CD1c-positive myeloid dendritic cell (primary cell): ENCODE data around the gene DCC.

Experiments
- DNase-seq: peaks from one replicate; pipeline ENCODE4 v3.0.0-alpha.2; 2016; ENCODE audit errors: extremely low spot score

The DCC gene

DNA sequence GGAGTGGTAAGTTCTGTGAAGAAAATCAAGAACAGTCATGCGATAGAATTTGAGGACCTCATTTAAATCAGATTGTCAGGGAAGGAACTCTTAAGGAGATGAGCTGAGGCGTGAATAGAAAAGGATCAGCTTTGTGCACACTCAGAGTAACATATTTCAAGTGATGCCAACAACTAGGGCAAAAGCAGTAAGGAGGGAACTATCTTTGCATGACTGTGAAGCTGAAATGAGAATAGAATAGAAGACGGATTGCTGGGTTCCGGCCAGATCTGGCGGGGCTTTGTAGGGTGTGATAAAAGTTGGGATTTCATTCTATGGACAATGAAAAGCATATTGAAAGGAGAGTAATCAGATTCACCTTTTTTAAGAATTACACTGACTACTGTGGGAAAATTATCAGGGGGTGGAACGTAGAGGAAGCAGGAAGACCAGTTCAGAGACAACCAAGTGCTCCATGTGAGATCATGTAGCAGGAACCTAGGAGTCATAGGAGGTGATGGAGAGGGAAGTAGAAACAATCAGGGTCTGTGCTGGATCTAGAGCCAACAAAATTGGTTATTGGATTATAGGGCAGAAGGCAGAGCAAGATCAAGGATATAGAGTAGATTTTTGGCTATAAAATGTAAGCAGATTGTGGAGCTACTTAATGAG lies 884.3 kb downstream of the DCC start:
- no peak for DNase-seq

- no peak for DNase-seq
Measured at GRCh38 chr18:53225567-53226325, 885.7 kb downstream of the DCC start.

DNA sequence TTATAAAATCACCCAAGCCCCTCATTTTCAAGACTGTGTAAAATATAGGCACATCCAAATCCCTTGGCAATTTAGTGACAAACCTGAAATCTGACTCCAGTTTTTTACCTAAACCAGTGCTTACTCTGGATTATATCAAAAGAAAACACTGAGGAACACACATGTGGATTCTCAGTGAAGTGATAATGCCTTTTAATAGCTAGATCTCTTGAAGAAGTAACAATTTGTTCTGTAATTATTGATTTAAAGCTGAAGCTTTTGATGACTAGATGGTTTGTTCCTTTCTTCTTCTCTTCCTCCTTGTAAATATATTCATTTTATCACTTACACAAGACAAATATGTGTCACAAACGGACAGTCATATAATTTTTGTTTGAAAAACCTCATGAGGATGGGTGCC lies 894.6 kb downstream of the DCC start:
- DNase-seq, result no peak

DNA sequence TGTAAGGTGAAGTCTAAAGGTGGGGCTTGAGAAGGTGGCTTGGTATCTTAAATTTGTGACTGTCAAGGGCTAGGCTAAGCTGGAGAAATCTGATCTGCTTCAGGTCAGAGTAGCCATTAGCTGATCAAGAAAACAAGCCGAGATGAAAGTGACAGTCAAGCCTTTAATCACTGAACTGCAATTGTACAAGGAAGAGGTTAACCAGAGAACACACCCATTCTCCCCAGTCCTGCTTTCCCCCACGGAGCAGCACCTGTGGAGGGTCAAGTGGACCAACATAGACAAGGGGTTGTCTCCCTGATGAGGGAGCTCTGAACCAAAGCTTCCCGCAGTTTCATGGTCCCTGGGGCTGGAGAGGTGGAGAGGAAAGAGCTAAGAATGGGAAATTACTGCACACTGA lies 901.2 kb downstream of the DCC start:
- no peak for DNase-seq

DNA sequence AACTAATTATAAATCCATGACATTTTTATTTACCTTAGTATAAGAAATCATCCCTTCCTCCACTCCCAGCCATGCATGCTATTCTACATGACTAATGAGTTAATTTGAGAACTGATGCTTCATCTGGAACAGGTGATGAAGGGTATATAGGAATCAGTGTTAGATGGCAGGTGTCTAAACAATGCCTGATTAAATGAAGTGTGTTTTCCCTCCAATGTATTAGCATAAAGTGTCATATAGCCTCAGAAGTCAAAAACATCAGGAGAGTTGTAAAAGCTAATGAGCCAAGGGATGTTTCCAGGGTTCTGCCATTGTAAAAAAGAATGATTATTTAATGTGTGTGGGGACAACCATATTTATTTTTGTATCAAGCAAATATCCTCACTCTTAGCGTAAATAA lies 913.8 kb downstream of the DCC start:
- no peak for DNase-seq

- DNase-seq, result no peak
Measured at GRCh38 chr18:53254265-53254664, 914.3 kb downstream of the DCC start.

DNA sequence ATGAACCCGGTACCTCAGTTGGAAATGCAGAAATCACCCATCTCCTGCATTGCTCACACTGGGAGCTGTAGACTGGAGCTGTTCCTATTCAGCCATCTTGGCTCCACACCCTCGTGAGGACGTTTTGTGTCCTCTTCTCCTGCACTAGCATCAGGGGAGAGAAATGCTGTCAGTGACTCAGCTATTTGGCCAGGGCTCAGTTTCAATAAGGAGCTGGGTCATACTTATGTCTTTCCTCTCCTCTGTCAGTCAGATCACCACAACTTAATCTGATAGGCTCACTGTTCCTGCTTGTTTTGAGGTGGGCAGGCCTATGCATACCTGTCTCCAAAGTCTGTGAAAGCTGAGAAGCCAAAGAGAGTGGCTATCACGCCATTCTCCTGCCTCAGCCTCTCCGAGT lies 921.2 kb downstream of the DCC start:
- no peak for DNase-seq

- no peak for DNase-seq
Measured at GRCh38 chr18:53266850-53267249, 926.9 kb downstream of the DCC start.

DNA sequence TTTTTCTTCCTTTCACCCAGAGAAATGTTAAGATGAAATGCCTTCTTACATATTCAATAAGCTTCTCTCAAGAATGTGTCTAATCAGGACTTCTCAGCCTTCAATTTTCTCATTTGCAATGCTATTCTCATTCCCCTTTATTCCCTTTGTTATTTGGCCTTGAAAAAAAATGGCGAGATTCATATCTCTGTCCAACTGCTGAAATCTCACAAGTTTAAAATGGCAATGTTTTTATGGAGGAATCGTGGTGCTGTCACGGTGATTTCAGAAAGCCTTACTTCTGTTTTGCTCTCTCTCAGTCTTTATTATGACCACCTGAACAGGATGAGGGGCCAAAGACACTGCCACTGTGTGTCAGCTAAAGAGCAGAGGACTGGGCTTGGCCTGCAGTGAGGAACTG lies 928.5 kb downstream of the DCC start:
- DNase-seq, result no peak

GRCh38 chr18:53281406-53281805 lies 941.4 kb downstream of the DCC start:
- DNase-seq, result no peak

DNA sequence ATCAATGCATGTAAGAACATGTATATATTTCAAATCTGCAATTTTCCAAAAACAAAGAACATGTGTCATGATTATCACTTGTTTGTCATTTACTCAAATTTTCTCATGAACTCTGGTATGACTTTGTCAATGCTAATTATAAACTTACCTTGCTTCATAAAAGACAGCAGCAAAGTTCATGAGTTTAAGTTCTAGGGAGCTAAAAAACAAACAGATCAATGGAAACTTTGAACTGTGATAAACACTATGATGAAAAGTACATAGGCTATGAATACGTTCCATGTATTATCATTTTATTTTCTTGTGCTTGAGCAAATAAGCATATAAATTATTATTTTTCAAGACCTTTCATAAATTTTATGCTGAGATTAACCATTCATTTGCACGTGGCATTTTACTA lies 943.7 kb downstream of the DCC start:
- no peak for DNase-seq

- DNase-seq, result no peak
Measured at GRCh38 chr18:53305461-53305860, 965.5 kb downstream of the DCC start.

DNA sequence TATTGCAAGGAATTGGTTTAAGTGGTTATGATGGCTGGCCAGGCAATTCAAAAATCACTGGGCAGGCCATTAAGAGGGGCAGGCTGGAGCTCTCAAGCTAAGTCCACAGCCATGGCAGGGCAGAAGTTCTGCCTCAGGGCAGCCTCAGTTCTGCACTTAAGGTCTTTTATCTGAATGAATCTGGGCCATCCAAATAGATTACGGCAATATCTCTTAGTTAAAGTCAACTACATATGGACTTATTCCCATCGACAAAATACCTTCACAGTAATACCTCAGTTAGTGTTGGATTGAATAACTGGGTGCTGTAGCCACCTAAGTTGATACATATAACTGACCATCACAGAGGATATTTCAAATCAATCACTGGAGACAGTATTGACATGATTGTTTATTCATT lies 979.6 kb downstream of the DCC start:
- no peak for DNase-seq

DNA sequence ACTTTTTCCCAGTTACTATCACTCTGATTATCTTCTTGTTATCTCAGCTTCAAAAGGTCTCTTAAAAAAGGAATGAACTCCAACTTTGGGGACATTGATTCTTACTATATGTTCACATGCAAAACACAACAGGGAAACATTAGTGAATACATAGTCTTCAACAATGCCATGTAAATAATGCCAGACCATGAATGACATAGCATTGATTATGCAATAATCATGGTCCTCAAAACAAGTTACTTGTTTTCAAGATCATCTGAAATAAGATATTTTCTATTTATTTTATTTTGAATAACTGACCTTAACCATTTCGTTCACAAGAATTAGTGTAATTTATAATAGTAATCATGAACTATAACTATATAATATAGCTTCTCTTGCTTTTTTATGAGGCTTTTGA lies 982.2 kb downstream of the DCC start:
- DNase-seq, result no peak

- no peak for DNase-seq
Measured at GRCh38 chr18:53324353-53324752, 984.4 kb downstream of the DCC start.

DNA sequence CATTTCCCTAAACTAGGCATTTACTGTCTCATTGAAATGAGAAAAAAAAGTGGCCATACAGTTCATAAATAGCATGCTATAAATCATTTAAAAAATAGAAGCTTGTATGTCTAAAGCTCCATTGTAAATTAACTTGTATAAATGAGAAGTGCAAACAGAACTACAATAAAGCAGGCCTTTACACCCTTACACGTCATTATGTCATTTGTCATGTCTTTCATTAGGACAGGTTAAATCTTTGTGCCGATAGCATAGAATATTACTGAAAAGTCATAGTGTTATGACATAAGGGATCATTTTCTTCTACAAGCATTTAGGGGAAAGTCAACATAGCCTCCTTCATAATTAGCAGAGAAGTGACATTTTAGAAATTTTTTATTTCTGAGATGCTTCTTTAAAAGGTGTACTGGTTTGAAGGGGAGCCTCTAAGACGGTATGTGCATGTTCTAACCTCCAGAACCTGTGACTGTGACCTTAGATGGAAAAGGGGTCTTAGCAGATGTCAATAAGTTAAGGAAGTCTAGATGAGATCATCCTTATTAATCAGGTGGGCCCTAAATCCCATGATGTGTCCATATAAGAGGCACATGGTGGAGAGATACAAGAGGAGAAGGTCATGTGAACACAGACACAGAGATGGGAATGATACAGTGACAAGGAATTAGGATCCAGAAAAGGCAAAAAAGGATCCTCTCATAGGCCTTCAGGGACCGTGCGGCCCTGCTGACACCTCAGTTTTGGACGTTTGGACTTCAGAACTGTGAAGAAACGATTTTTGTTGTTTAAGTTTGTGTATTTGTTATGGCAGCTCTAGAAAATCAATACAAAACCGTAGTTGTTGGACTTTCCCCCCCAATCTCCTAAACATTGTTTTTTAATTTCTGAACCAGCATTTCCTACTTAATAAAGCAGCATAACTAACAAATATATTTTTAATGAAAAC lies 1020.8 kb downstream of the DCC start:
- DNase-seq, result no peak

DNA sequence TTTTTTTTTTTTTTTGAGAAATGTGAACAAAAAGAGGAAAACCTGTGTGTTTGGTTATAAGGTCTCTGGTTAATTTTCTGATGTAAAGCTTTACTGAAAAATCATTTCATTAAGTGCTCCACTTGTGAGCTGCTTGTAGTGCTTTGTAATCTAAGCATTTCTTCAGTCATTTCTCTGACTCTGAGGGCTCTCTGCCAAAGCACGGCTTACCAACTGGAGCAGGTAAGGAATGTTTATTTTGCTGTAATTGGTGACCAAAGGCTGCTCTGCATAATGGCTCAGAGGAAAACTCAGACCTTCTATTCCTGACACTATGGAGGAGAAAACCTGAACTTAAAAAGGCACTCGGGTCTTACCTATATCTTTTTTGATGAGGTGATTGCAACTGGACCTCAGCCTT lies 1035.6 kb downstream of the DCC start:
- no peak for DNase-seq

DNA sequence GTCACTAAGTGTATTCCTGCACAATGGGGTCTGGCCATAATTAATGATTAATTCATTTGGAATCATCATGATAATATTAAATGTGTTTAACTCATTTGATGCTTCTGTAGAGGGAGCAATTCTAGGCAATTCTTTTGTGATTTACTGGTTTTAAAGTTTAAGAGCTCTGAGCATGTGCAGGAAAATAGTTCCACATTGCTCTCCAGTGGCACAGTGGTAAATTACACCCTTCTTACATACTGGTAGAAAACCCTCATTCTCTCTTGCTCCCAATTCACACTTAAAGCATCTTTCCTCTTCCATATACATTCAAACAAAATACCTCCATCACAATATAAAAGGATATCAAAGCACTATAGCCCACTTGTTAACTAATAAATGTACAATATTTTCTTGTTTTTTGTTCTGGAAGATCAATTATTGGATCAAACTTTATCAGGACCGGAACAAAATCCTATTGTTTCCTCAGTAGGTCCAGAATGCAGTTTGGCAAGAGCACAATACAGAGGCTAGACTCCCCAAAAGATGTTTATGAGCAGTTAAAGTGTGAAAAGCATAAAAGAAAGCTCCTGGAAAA lies 1040.2 kb downstream of the DCC start:
- DNase-seq, result peak; percentile 22

DNA sequence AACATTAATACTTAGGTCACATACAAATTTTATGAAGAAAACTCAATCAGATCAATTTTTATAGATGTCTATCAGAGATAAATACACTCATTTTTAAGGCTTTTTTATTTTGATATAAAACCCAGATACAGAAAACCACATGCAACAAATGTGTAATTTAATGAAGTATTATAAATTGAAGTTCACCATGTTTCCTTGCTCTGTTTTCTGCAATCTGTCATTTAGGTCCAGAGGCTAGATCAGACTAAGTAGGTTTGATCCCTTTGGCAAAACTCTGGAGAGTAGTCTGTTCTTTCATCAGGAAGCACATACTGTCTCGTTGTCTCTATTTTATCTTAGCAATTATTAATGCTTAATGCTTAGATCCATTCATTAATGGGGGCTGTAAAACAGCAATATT lies 1042.9 kb downstream of the DCC start:
- DNase-seq, result no peak

DNA sequence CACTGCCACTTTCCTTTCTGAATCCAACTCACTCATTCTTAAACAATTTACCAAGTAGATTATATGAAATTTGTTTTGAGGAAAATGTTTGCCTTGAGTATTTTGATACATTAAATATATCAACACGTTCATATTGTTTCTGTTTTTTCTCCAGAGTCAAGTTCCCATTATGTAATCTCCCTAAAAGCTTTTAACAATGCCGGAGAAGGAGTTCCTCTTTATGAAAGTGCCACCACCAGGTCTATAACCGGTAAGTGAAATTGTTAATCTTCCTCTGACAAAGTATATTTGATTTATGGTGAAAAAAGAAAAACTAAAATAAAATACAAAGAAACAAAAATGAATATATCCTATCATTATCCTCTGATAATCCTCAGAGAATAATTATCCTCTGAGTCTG lies 1045.9 kb downstream of the DCC start:
- DNase-seq, result no peak

DNA sequence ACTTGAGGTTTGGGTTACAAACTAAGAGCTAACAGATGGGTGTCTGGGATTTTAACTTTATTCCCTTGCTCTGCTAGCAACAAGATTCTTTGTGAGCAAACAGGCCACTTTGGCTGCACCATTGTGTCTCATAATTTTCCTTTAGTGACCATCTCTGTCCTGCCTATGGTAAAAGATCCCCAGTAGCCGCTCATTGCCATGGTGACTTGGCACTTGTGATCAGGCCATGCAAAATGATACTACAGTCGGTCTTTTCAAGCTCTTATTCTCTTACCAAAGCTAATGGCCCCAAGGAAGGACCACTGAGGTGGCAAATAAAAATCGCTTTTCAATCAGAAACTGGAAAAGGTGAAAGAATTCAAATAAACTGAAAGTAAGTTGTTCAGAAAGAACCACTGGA lies 1047.6 kb downstream of the DCC start:
- no peak for DNase-seq

DNA sequence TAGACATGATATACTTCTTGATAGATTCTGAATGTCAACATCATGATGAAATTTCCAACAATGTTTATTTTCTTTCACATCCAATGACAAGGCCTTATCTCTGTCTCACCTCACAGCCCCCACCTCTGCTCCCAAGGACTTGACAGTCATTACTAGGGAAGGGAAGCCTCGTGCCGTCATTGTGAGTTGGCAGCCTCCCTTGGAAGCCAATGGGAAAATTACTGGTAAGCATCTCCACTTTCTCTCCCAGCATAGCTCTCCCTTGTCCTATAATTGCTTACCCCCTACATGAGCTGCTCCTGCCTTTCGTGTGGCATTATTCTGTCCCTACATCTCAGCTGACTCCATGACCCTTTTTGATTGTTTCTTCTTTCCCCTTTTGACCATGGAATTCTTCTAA lies 1062.7 kb downstream of the DCC start:
- DNase-seq, result no peak
